Body of pancreas (tissue), 4 donors: ENCODE results near the gene CAMK1D.

ENCODE experiments used
- CTCF ChIP-seq, 7 experiments: fragments of 450-650 bp in 4 of 7; fragments of 200-600 bp in 3 of 7; sonication (generic) in 3 of 7; IDR thresholded peaks; one replicate each; pipeline ENCODE4 v1.5.1; 2016 to 2019; ENCODE audit warnings: antibody characterized with exemption in 7 of 7
- POLR2A ChIP-seq, 3 donors: fragments of 450-650 bp; IDR thresholded peaks; one replicate each; pipeline ENCODE4 v1.6.1; 2016; ENCODE audit warnings: antibody characterized with exemption in 3 of 3, mild to moderate bottlenecking in 2 of 3

- TF ChIP-seq CTCF (IDR thresholded peaks at IDR 0.05) = no peak
- no peak for TF ChIP-seq POLR2A (IDR thresholded peaks at IDR 0.05)
These were observed 2.1 kb downstream of the CAMK1D start for GRCh38 chr10:12351447-12351846.
